WI38 (cell line): ENCODE results near the gene NPTN.

Experiments
- H3K4me3 ChIP-seq: 2 replicates; pipeline ENCODE4 v1.5.1; 2011; ENCODE audit warnings: low read depth, mild to moderate bottlenecking, control low read depth, low read length
- TF ChIP-seq, protein P1 (sequence below): IDR thresholded peaks from 2 replicates; pipeline ENCODE4 v1.5.1; 2012; ENCODE audit warnings: low read depth, mild to moderate bottlenecking, control low read depth, low read length

NPTN gene

GRCh38 chr15:73518180-73518862, 114.9 kb downstream of the NPTN start:
- no peak overlapping the region for H3K4me3 ChIP-seq
- TF ChIP-seq, protein P1, sequence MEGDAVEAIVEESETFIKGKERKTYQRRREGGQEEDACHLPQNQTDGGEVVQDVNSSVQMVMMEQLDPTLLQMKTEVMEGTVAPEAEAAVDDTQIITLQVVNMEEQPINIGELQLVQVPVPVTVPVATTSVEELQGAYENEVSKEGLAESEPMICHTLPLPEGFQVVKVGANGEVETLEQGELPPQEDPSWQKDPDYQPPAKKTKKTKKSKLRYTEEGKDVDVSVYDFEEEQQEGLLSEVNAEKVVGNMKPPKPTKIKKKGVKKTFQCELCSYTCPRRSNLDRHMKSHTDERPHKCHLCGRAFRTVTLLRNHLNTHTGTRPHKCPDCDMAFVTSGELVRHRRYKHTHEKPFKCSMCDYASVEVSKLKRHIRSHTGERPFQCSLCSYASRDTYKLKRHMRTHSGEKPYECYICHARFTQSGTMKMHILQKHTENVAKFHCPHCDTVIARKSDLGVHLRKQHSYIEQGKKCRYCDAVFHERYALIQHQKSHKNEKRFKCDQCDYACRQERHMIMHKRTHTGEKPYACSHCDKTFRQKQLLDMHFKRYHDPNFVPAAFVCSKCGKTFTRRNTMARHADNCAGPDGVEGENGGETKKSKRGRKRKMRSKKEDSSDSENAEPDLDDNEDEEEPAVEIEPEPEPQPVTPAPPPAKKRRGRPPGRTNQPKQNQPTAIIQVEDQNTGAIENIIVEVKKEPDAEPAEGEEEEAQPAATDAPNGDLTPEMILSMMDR, result no peak

GRCh38 chr15:73517566-73517965, 115.6 kb downstream of the NPTN start:
- TF ChIP-seq, protein P1, result no peak
- H3K4me3 ChIP-seq, result no peak overlapping the region

DNA sequence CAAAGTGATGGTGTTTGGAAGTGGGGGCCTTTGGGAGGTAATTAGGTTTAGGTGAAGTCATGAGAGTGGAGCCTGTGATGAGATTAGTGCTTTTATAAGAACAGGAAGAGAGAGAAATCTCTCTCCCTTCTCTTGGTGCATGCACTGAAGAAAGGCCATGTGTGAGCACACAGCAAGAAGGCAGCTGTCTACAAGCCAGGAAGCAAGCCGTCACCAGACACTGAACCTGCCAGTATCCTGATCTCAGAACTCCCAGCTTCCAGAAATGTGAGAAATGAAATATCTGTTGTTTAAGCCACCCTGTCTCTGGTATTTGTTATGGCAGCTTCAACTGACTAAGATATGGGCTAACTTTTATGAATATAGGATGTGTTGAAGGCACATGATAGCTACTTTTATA, 117.7 kb downstream of the NPTN start:
- TF ChIP-seq, protein P1, result no peak
- H3K4me3 ChIP-seq, result no peak overlapping the region
